Stimulated activated CD8-positive, alpha-beta memory T cell treated with anti-CD3 and anti-CD28 coated beads, Interleukin-7, amount 100 ng/mL, for 4 hours (primary cell): ENCODE results near the gene TRRAP.

ENCODE experiments used
- DNase-seq, 2 donors: peaks; one replicate each; pipeline ENCODE4 v3.0.0-alpha.2; 2020; ENCODE audit warnings: low read depth in 2 of 2

Gene TRRAP

DNA sequence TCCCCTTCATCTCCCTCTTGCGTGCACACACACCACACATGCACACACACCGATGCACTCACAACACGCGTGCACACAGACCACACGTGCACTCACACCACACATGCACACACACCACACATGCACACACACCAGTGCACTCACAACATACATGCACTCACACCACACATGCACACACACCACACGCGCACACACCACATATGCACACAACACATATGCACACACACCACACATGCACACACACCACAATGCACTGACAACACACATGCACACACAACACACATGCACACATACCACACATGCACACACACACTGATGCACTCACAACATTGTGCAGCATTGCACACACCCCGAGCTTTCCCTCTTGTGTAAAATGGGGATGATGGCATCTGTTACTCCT is 68.1 kb downstream of the TRRAP start:
- no peak for DNase-seq

DNA sequence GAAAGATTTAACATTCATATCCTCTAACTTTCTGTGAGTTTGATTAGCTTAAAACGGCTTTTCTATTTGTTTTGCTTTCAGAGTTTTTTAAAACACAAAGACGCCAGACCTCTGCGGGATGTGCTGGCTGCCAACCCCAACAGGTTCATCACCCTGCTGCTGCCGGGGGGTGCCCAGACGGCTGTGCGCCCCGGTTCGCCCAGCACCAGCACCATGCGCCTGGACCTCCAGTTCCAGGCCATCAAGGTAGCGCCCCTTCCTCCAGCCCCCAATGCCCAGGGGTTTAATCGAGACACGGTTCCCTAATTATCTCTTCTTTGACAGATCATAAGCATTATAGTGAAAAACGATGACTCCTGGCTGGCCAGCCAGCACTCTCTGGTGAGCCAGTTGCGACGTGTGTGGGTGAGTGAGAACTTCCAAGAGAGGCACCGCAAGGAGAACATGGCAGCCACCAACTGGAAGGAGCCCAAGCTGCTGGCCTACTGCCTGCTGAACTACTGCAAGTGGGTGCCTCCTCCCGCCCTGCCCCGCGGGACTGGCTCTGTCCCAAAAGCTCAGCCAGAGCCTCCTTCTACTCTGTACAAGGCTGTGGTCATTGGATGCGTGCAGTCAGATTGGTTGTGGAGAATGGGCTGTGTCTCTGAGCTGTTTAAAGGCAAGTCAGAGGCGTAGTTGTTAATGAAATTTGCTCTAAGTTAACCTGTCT is 71.2 kb downstream of the TRRAP start:
- DNase-seq, result no peak

DNA sequence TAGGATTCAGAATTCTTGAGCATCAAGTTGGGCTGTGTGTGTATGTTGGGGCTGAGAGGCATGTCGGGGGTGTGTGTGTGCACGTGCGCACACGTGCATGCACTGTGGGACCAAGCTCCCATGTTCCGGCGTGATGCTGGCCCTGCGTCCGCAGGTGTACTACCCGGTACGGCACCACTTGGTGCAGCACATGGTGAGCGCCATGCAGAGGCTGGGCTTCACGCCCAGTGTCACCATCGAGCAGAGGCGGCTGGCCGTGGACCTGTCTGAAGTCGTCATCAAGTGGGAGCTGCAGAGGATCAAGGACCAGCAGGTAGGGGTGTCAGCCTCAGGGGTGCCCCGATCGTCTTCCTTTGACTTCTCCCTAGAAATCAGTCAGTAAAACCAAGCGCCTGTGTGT is 77.7 kb downstream of the TRRAP start:
- no peak for DNase-seq

DNA sequence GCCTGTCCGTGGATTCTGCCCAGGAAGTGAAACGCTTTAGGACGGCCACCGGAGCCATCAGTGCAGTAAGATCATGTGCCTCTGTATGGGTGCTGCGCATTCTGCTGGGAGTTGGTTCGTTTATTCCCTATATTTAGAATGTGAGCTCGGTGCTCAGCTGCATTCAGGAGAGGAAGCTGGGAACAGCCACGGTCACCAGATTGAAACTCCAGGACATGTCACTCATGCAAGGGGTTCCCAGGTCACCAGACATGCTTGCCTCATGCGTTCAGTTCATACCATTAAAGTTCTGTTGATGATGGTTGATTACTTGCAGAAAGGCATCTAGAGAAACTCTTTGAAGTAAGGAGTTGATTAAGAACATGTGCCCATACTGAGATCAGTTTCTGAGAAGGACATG is 78.1 kb downstream of the TRRAP start:
- no peak for DNase-seq

- DNase-seq, result no peak
Measured at GRCh38 chr7:98956937-98957336, 78.6 kb downstream of the TRRAP start.

DNA sequence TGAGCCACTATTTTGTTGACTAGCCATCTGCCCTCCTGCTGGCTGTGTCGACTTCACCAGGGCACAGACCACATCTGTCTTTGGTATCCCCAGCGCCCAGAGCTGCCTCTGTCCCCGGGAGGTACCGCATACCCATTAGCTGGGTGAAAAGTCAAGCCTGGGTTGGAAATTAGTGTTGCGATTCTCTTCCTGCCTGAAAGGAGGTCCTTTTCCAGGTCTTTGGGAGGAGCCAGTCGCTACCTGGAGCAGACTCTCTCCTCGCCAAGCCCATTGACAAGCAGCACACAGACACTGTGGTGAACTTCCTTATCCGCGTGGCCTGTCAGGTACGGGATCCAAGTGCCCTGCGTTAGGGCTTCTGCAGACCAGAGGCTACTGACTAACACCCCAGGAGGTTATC is 79.4 kb downstream of the TRRAP start:
- no peak for DNase-seq

GRCh38 chr7:98958968-98959367 is 80.6 kb downstream of the TRRAP start:
- no peak for DNase-seq

- DNase-seq, result no peak
Measured at GRCh38 chr7:98963305-98963704, 85.0 kb downstream of the TRRAP start.

DNA sequence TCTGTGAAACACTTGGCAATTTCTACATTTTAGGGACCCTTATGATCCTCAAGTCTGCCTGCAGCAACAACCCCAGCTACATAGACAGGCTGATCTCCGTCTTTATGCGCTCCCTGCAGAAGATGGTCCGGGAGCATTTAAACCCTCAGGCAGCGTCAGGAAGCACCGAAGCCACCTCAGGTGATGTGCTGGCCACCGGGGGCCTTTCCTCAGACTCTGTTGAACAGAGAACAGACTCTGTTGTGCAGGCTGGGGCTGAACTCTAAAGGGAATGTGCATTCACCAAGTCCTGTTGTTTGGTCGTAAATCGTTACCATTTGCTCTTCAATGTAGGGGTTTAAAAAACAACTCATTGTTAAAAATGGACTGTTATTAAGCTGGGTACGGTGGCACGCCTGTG is 86.3 kb downstream of the TRRAP start:
- DNase-seq, result no peak

GRCh38 chr7:98968621-98969020 is 90.3 kb downstream of the TRRAP start:
- DNase-seq, result no peak

- DNase-seq, result no peak
Measured at GRCh38 chr7:98969386-98969785, 91.1 kb downstream of the TRRAP start.

- DNase-seq, result no peak
Measured at GRCh38 chr7:98970016-98970615, 91.8 kb downstream of the TRRAP start.

GRCh38 chr7:98970805-98971204 is 92.5 kb downstream of the TRRAP start:
- no peak for DNase-seq

DNA sequence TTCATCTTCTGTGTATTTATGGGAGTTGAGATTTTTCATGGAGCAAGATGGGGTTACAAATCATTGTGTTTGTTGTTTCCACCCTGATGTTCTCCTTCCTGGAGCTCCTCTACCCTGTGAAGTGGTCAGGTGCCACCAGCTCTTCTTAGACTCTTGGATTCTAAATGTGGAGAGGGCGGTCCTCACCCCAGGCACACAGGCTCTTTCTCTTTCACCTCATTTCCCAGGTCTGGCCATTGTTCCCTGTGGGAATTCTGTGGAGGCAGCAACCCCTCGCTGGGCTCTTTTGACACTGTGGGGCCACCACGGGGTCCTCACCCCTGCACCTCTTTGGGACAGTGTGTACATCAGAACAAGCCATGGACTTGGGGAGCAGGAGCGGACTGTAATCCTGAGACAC is 95.9 kb downstream of the TRRAP start:
- no peak for DNase-seq

DNA sequence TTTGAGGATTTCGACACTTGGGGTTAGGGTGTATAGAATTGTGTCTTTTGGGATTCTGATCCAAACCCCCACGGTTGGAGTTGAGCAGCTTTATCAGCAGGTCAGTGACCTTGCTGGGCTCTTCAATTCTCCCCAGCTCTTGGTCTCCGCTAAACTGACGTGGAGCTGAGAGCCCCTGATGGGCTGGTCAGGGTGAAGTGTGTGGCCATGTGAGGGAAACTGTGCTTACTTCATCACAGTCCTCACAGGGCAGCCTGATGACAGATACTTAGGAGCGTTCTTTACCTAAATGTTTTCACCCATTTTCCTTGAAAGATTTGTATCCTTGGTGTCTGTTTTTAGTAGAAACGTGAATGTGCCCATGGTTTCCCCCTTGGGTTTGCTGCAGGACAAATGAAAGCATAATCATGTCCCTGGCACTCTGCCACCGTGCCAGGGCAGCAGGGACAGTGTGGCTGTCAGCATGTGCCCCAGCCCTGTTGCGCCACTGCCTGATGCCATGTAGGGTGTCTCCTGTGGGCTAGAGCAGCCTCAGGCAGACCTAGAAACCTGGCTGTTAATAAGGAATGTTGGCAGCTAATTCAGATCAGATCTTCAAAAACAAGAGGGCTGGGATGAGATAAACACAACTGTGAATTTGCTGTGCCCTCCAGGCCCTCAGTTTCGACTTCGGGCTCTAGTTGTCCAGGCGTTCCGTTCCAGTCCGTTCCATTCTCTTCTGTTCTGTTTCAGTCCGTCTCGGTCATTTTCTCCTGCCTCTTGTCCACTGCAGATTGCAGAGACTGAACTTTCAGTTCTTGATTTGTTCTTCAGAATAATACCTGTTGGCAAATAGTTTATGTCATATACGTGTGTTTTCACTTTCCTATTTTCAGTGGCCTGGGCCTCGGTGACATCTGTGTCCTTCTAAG is 96.8 kb downstream of the TRRAP start:
- no peak for DNase-seq

GRCh38 chr7:98976396-98977185 is 98.3 kb downstream of the TRRAP start:
- no peak for DNase-seq

DNA sequence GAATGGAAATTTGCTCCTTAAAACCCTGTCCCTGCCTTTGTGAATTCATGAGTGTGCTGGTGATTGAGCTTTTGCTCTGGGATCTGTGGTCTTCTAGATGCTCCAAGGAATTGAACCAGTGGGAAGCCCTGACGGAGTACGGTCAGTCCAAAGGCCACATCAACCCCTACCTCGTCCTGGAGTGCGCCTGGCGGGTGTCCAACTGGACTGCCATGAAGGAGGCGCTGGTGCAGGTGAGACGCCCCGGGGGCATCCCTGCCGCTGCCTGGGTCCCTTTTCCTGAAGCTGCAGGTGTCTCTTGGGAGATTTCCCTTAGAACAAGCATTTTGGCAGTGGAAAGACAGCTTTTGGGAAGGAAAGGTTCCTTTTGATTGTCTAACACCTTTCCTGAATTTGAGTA is 100.3 kb downstream of the TRRAP start:
- DNase-seq, result no peak

DNA sequence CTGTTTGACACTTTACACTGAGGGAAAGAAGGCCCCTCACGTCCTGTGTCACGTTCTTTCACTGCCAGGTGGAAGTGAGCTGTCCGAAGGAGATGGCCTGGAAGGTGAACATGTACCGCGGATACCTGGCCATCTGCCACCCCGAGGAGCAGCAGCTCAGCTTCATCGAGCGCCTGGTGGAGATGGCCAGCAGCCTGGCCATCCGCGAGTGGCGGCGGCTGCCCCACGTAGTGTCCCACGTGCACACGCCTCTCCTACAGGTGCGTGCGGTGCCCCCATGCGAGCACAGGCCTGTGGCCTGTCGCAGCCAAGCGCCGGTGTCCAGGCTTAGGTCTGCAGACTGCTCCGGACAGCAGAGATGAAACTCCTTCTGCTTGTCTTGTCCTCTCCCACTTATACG is 103.4 kb downstream of the TRRAP start:
- no peak for DNase-seq

DNA sequence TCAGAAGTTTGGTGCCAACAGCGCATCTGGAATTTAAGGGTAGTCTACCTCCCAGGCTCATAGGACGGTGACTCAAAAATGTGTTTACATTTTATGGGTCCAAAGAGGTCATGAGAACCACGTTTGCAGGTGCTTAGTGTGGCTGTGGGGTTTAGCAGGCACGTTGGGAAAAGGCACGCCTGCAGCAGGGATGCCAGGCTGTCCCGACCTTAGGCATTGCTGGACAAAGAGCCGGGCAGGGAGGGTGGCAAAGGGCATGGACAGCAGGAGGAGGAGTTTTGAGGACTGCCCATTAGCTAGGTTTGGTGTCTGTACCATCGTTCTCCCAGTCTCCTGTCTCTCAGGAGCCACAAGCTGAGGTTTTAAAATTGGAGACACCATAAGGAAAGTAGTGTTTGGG is 104.4 kb downstream of the TRRAP start:
- DNase-seq, result no peak

DNA sequence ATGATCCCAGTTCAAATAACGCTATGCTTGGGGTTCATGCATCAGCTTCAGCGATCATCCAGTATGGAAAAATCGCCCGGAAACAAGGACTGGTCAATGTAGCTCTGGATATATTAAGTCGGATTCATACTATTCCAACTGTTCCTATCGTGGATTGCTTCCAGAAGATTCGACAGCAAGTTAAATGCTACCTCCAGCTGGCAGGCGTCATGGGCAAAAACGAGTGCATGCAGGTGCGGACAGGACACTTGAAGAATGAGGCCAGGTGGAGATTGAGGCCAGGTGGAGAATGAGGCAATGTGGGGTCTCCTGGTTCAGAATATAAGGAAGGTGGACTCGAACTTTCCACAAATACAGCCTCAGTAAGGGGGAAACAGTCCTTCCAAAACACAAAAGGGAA is 105.8 kb downstream of the TRRAP start:
- DNase-seq, result no peak

- DNase-seq, result no peak
Measured at GRCh38 chr7:98985406-98985805, 107.1 kb downstream of the TRRAP start.

- DNase-seq, result no peak
Measured at GRCh38 chr7:98985945-98986344, 107.6 kb downstream of the TRRAP start.
